Measurements from ENCODE around the gene ANKRD36C. TPM values are rescaled to one million over a fixed set of nuclear protein-coding genes. Genes with fewer than 3 reads are reported as not detected.
"Not testable (repeated sequence)": the region's sequence is repeated elsewhere in the genome, so short reads cannot be mapped to it uniquely, and the experiment has no call there.

Gene ANKRD36C
- polyA plus RNA-seq, 3 donors, result 0.95 to 1.1 (median 1.1) TPM

- H3K4me3 ChIP-seq (replicated peaks in 1 of 3; ENCODE audit: low read depth in 2 of 3, low read length in 3 of 3); H3K27me3 ChIP-seq (ENCODE audit: control insufficient read depth in 2 of 2, insufficient read depth in 2 of 2, low read length in 2 of 2); H3K79me2 ChIP-seq (ENCODE audit: insufficient read depth, low read length); H3K4me1 ChIP-seq (ENCODE audit: control insufficient read depth in 1 of 2, insufficient read depth in 2 of 2, low read length in 2 of 2); H3K27me3 Mint-ChIP-seq (ENCODE audit: low read depth in 3 of 3); H3K9me3 Mint-ChIP-seq; DNase-seq; intact Hi-C loops (cut with micrococcal nuclease); H3K27ac ChIP-seq (ENCODE audit: low read depth in 1 of 2, low read length in 2 of 2); H2AFZ ChIP-seq (ENCODE audit: insufficient read depth, low read depth, low read length, poor library complexity, severe bottlenecking); H3K9ac ChIP-seq (ENCODE audit: insufficient read depth, low read length, poor library complexity, severe bottlenecking); H4K20me1 ChIP-seq (ENCODE audit: insufficient read depth, low read length); H3K9me3 ChIP-seq (replicated peaks in 1 of 2; ENCODE audit: control insufficient read depth in 1 of 2, insufficient read depth in 1 of 2, low read length in 2 of 2); H3K4me2 ChIP-seq (replicated peaks; ENCODE audit: extremely low read depth, low read length, poor library complexity, severe bottlenecking); H3K4me1 Mint-ChIP-seq; H3K4me3 Mint-ChIP-seq; H3K27ac Mint-ChIP-seq: not testable (repeated sequence)
- H3K36me3 ChIP-seq (replicated peaks in 1 of 2; ENCODE audit: control insufficient read depth in 1 of 2, insufficient read depth in 2 of 2, low read length in 2 of 2), result peaks cover 3 to 22% of the 10 kb centered on the region in 2 donors
- WGBS (ENCODE audit: insufficient coverage), result no CpG with 5 or more reads among the region's 1 CpG
- peaks cover 48 to 63% of the 10 kb centered on the region in 2 donors for H3K36me3 Mint-ChIP-seq
Observed at GRCh38 chr2:95917007-95917406, 74.6 kb downstream of the ANKRD36C start.

- DNase-seq; H3K79me2 ChIP-seq (ENCODE audit: insufficient read depth, low read length); H3K9me3 ChIP-seq (replicated peaks in 1 of 2; ENCODE audit: control insufficient read depth in 1 of 2, insufficient read depth in 1 of 2, low read length in 2 of 2); H3K27me3 Mint-ChIP-seq (ENCODE audit: low read depth in 3 of 3); H2AFZ ChIP-seq (ENCODE audit: insufficient read depth, low read depth, low read length, poor library complexity, severe bottlenecking); H4K20me1 ChIP-seq (ENCODE audit: insufficient read depth, low read length); H3K27ac Mint-ChIP-seq; H3K27me3 ChIP-seq (ENCODE audit: control insufficient read depth in 2 of 2, insufficient read depth in 2 of 2, low read length in 2 of 2); H3K4me1 ChIP-seq (ENCODE audit: control insufficient read depth in 1 of 2, insufficient read depth in 2 of 2, low read length in 2 of 2); H3K4me1 Mint-ChIP-seq; H3K27ac ChIP-seq (ENCODE audit: low read depth in 1 of 2, low read length in 2 of 2); H3K9me3 Mint-ChIP-seq; H3K4me3 Mint-ChIP-seq; H3K4me2 ChIP-seq (replicated peaks; ENCODE audit: extremely low read depth, low read length, poor library complexity, severe bottlenecking); intact Hi-C loops (cut with micrococcal nuclease); H3K9ac ChIP-seq (ENCODE audit: insufficient read depth, low read length, poor library complexity, severe bottlenecking); H3K4me3 ChIP-seq (replicated peaks in 1 of 3; ENCODE audit: low read depth in 2 of 3, low read length in 3 of 3): not testable (repeated sequence)
- peaks cover 53 to 66% of the 10 kb centered on the region in 2 donors for H3K36me3 Mint-ChIP-seq
- H3K36me3 ChIP-seq (replicated peaks in 1 of 2; ENCODE audit: control insufficient read depth in 1 of 2, insufficient read depth in 2 of 2, low read length in 2 of 2), result peaks cover 3 to 26% of the 10 kb centered on the region in 2 donors
Observed at GRCh38 chr2:95915131-95915530, 76.5 kb downstream of the ANKRD36C start.

- H4K20me1 ChIP-seq (ENCODE audit: insufficient read depth, low read length), result not testable (repeated sequence)
Observed at GRCh38 chr2:95911431-95911830, 80.2 kb downstream of the ANKRD36C start.

GRCh38 chr2:95894443-95894842 is 97.2 kb downstream of the ANKRD36C start:
- H3K9me3 ChIP-seq (replicated peaks in 1 of 2; ENCODE audit: control insufficient read depth in 1 of 2, insufficient read depth in 1 of 2, low read length in 2 of 2); H3K27ac Mint-ChIP-seq; H3K79me2 ChIP-seq (ENCODE audit: insufficient read depth, low read length); H3K4me2 ChIP-seq (replicated peaks; ENCODE audit: extremely low read depth, low read length, poor library complexity, severe bottlenecking); H3K4me1 Mint-ChIP-seq; H3K9ac ChIP-seq (ENCODE audit: insufficient read depth, low read length, poor library complexity, severe bottlenecking); H3K4me1 ChIP-seq (ENCODE audit: control insufficient read depth in 1 of 2, insufficient read depth in 2 of 2, low read length in 2 of 2); intact Hi-C loops (cut with micrococcal nuclease); H3K27ac ChIP-seq (ENCODE audit: low read depth in 1 of 2, low read length in 2 of 2); H3K9me3 Mint-ChIP-seq; H3K4me3 ChIP-seq (replicated peaks in 1 of 3; ENCODE audit: low read depth in 2 of 3, low read length in 3 of 3); H3K27me3 Mint-ChIP-seq (ENCODE audit: low read depth in 3 of 3); H4K20me1 ChIP-seq (ENCODE audit: insufficient read depth, low read length); H2AFZ ChIP-seq (ENCODE audit: insufficient read depth, low read depth, low read length, poor library complexity, severe bottlenecking); H3K4me3 Mint-ChIP-seq; DNase-seq; H3K27me3 ChIP-seq (ENCODE audit: control insufficient read depth in 2 of 2, insufficient read depth in 2 of 2, low read length in 2 of 2): not testable (repeated sequence)
- H3K36me3 Mint-ChIP-seq, result peaks cover 20 to 28% of the 10 kb centered on the region in 2 donors
- peaks cover 9 to 11% of the 10 kb centered on the region in 2 donors for H3K36me3 ChIP-seq (replicated peaks in 1 of 2; ENCODE audit: control insufficient read depth in 1 of 2, insufficient read depth in 2 of 2, low read length in 2 of 2)
- WGBS (ENCODE audit: insufficient coverage), result no CpG with 5 or more reads among the region's 2 CpGs

More at GRCh38 chr2:95911431-95911830, 80.2 kb downstream of the ANKRD36C start:
- H3K4me2 ChIP-seq (replicated peaks; ENCODE audit: extremely low read depth, low read length, poor library complexity, severe bottlenecking); H3K4me1 ChIP-seq (ENCODE audit: control insufficient read depth in 1 of 2, insufficient read depth in 2 of 2, low read length in 2 of 2); H3K79me2 ChIP-seq (ENCODE audit: insufficient read depth, low read length); intact Hi-C loops (cut with micrococcal nuclease); H3K9me3 Mint-ChIP-seq; H2AFZ ChIP-seq (ENCODE audit: insufficient read depth, low read depth, low read length, poor library complexity, severe bottlenecking); H3K4me3 ChIP-seq (replicated peaks in 1 of 3; ENCODE audit: low read depth in 2 of 3, low read length in 3 of 3); H3K4me3 Mint-ChIP-seq; H3K4me1 Mint-ChIP-seq; H3K27ac ChIP-seq (ENCODE audit: low read depth in 1 of 2, low read length in 2 of 2); H3K9ac ChIP-seq (ENCODE audit: insufficient read depth, low read length, poor library complexity, severe bottlenecking); H3K9me3 ChIP-seq (replicated peaks in 1 of 2; ENCODE audit: control insufficient read depth in 1 of 2, insufficient read depth in 1 of 2, low read length in 2 of 2); H3K27ac Mint-ChIP-seq; DNase-seq; H3K27me3 Mint-ChIP-seq (ENCODE audit: low read depth in 3 of 3); H3K27me3 ChIP-seq (ENCODE audit: control insufficient read depth in 2 of 2, insufficient read depth in 2 of 2, low read length in 2 of 2): not testable (repeated sequence)
- peaks cover 3 to 17% of the 10 kb centered on the region in 2 donors for H3K36me3 ChIP-seq (replicated peaks in 1 of 2; ENCODE audit: control insufficient read depth in 1 of 2, insufficient read depth in 2 of 2, low read length in 2 of 2)
- 69% methylated on average over 3 of the region's 5 CpGs for WGBS (ENCODE audit: insufficient coverage)
- peaks cover 37 to 43% of the 10 kb centered on the region in 2 donors for H3K36me3 Mint-ChIP-seq
